Stimulated activated naive B cell treated with anti-CD40 and anti-IgM and Interleukin-4, amounts not matched to agents 10 μg/mL and 1 μg/mL and 100 μg/mL, for 72 hours (primary cell): ENCODE results near the gene NDUFA13.

Source experiments
- ATAC-seq, 2 donors: fragments of 150-1000 bp; cut with Tn5 transposase; replicated peaks; 2 replicates each; pipeline ENCODE4 v1.10.0; 2021; ENCODE audit warnings: moderate library complexity in 1 of 2
- DNase-seq: peaks from one replicate; pipeline ENCODE4 v3.0.0; 2021
- H3K27ac Mint-ChIP-seq: one replicate; pipeline ENCODE4 v1.8.0; 2022; ENCODE audit warnings: mild to moderate bottlenecking, mixed read lengths
- H3K27me3 Mint-ChIP-seq, 2 donors: one replicate each; pipeline ENCODE4 v1.8.0; 2022; ENCODE audit warnings: mixed read lengths in 2 of 2
- H3K36me3 Mint-ChIP-seq, 2 donors: one replicate each; pipeline ENCODE4 v1.8.0; 2022; ENCODE audit warnings: mixed read lengths in 2 of 2, mild to moderate bottlenecking in 1 of 2
- H3K4me1 Mint-ChIP-seq, 2 donors: one replicate each; pipeline ENCODE4 v1.8.0; 2022; ENCODE audit warnings: mixed read lengths in 2 of 2, mild to moderate bottlenecking in 1 of 2
- H3K4me3 Mint-ChIP-seq, 2 donors: one replicate each; pipeline ENCODE4 v1.8.0; 2022; ENCODE audit warnings: mild to moderate bottlenecking in 2 of 2, mixed read lengths in 2 of 2, moderate library complexity in 1 of 2
- H3K9me3 Mint-ChIP-seq, 2 donors: one replicate each; pipeline ENCODE4 v1.8.0; 2022; ENCODE audit warnings: mixed read lengths in 2 of 2, mild to moderate bottlenecking in 1 of 2

The NDUFA13 gene

DNA sequence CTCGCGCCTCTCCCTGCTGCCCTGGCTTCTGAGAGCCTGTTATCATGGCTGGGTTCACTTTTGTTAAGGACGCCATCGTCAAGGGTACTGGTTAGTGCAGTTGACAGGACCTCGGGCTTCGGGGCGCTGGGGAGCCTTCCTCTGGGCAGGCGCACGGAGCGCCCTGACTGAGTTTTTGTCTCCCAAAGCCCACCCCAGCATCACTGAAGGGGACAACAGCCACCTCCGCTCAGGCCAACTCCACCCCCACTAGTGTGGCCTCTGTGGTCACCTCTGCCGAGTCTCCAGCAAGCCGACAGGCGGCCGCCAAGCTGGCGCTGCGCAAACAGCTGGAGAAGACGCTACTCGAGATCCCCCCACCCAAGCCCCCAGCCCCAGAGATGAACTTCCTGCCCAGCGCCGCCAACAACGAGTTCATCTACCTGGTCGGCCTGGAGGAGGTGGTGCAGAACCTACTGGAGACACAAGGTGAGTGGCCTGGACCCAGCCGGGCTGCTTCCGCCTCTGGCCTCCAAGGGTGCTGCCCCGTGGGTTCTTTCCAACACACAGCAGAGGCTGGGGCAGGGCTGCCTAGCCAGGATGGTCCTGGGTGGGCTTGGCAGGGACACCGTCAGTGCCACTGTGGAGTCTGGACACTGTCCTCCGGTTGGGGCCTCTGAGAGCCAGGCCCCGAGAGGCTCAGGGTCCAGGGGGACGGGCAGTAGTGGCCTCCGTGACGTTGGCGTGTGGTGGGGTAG lies 17.6 kb upstream of the NDUFA13 start:
- H3K4me1 Mint-ChIP-seq: peaks cover 2 to 6% of the 10 kb centered on the region in 2 donors
- no peak for DNase-seq
- H3K27ac Mint-ChIP-seq: peak overlapping the region; percentile 82
- no peak for ATAC-seq
- no peak overlapping the region for H3K4me3 Mint-ChIP-seq
- H3K9me3 Mint-ChIP-seq: no peaks in the 10 kb centered on the region
- H3K36me3 Mint-ChIP-seq: peaks cover 58% of the 10 kb centered on the region in 2 donors
- H3K27me3 Mint-ChIP-seq: no peaks in the 10 kb centered on the region

DNA sequence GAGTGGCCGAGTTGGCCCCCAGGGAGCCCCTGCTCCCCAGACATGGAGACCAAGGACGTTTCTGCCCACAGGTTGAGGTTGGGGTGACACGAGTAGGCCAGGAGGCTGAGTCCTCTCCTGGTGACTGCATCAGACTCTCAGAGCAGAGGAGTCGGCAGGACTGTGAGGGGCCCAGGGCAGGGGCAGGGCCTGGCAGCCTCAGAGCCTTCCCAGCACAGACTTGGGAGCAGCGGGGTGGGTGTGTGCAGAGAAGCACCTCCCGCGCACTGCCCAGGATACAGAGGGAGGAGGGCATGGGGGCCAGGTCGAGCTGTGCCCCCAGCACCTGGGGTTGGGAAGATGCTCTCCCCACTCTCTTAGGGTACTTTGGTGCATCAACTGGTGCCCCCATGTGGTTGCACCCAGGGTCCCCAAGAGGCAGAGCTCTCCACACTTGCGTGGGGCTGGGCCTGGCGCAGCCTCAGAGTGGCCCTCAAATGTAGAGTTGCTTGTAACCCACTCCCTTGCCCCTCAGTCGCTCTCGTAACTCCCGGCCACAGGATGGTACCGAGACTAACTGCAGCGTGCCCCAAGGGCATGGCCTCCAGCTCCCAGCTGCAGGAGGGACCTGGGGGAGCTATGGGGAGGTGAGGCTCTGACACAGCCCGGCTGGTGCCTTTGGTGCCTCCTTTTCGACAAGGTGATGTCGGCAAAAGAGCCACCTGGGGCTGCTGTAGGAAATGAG lies 16.6 kb upstream of the NDUFA13 start:
- Mint-ChIP-seq H3K36me3 (peaks cover 54 to 60% of the 10 kb centered on the region in 2 donors), H3K27me3 (no peaks in the 10 kb centered on the region), H3K27ac (peak overlapping the region; percentile 82), H3K9me3 (no peaks in the 10 kb centered on the region), H3K4me3 (no peak overlapping the region), H3K4me1 (peaks cover 2 to 6% of the 10 kb centered on the region in 2 donors)
- ATAC-seq: no peak
- no peak for DNase-seq

GRCh38 chr19:19500975-19501644 lies 14.9 kb upstream of the NDUFA13 start:
- peaks cover 54 to 59% of the 10 kb centered on the region in 2 donors for H3K36me3 Mint-ChIP-seq
- DNase-seq (no peak), ATAC-seq (no peak)
- H3K9me3 Mint-ChIP-seq: no peaks in the 10 kb centered on the region
- no peak overlapping the region for H3K4me3 Mint-ChIP-seq
- no peaks in the 10 kb centered on the region for H3K27me3 Mint-ChIP-seq
- H3K4me1 Mint-ChIP-seq: no peaks in the 10 kb centered on the region
- peak overlapping the region; percentile 59 for H3K27ac Mint-ChIP-seq

DNA sequence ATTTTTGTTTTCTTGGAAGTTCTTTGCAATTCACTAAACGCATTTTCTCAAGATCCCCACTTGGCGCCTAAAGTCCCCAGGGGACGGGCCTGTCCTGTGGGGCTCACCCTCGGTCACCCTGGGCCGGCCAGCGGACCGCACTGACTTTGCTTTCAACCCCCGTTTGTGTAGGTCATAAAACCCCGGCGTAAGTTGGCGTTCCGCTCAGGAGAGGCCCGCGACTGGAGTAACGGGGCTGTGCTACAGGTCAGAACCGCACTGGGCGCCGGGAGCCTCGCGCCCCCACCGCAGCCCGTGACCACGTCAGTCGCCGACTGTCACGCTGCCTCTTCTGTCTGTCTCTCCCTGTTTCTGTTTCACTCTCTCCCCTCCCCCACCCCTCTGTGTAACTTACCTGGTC lies 14.2 kb upstream of the NDUFA13 start:
- ATAC-seq: no peak
- H3K9me3 Mint-ChIP-seq: no peaks in the 10 kb centered on the region
- no peaks in the 10 kb centered on the region for H3K4me1 Mint-ChIP-seq
- peaks cover 53 to 60% of the 10 kb centered on the region in 2 donors for H3K36me3 Mint-ChIP-seq
- H3K4me3 Mint-ChIP-seq: no peak overlapping the region
- DNase-seq: no peak
- peak overlapping the region; percentile 69 for H3K27ac Mint-ChIP-seq
- H3K27me3 Mint-ChIP-seq: no peaks in the 10 kb centered on the region

- H3K4me1 Mint-ChIP-seq: no peaks in the 10 kb centered on the region
- H3K9me3 Mint-ChIP-seq: no peaks in the 10 kb centered on the region
- ATAC-seq (no peak), DNase-seq (no peak)
- H3K36me3 Mint-ChIP-seq: peaks cover 53 to 59% of the 10 kb centered on the region in 2 donors
- H3K27me3 Mint-ChIP-seq: no peaks in the 10 kb centered on the region
- H3K4me3 Mint-ChIP-seq: no peak overlapping the region
- peak overlapping the region; percentile 69 for H3K27ac Mint-ChIP-seq
Observed at GRCh38 chr19:19502281-19502680, 13.7 kb upstream of the NDUFA13 start.

- H3K4me3 Mint-ChIP-seq: no peak overlapping the region
- H3K27ac Mint-ChIP-seq: peak overlapping the region; percentile 33
- H3K9me3 Mint-ChIP-seq: no peaks in the 10 kb centered on the region
- H3K27me3 Mint-ChIP-seq: no peaks in the 10 kb centered on the region
- H3K4me1 Mint-ChIP-seq: no peaks in the 10 kb centered on the region
- ATAC-seq: no peak
- peaks cover 57 to 64% of the 10 kb centered on the region in 2 donors for H3K36me3 Mint-ChIP-seq
- no peak for DNase-seq
Observed at GRCh38 chr19:19502808-19503602, 13.0 kb upstream of the NDUFA13 start.

DNA sequence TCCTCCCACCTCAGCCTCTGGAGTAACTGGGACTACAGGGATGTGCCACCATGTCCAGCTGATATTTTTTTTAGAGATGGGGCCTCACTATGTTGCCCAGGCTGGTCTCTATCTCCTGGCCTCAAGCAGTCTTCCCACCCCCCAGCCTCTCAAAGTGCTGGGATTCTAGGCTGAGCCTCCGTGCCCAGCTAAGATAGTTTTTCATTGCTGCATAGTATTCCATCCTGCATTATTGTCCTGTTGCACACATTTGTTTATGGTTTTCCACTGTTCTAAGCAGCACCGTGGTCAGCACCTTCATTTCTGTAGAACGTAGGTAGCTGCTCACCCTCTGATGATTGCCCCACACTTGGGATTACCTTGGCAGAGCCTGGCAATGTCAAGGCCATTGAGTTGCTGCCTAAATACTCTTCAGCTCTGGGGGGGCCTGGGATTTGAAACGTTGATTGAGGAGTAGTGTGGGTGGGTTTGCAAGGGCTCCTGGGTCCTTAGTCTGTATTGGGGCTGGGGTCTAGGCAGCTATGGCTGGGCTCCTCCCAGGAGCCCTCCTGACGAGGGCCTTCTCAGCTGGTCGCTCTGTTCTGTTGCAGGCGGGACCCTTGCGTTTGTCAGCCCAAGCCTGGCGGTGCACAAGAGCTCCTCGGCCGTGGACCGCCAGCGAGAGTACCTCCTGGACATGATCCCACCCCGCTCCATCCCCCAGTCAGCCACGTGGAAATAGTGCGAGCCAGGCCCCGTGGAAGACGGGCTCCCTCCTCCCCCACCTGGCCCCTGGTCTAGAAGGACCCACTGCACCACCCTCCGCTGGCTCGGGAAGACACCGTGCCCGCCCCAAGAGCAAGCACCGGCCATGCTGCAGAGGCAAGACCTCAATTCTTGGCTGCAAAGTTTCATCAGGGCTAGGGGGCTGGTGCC lies 11.0 kb upstream of the NDUFA13 start:
- ATAC-seq (no peak), DNase-seq (no peak)
- peaks cover 49 to 58% of the 10 kb centered on the region in 2 donors for H3K36me3 Mint-ChIP-seq
- no peaks in the 10 kb centered on the region for H3K4me1 Mint-ChIP-seq
- no peak overlapping the region for H3K4me3 Mint-ChIP-seq
- no peaks in the 10 kb centered on the region for H3K27me3 Mint-ChIP-seq
- H3K27ac Mint-ChIP-seq: no peak overlapping the region
- no peaks in the 10 kb centered on the region for H3K9me3 Mint-ChIP-seq

DNA sequence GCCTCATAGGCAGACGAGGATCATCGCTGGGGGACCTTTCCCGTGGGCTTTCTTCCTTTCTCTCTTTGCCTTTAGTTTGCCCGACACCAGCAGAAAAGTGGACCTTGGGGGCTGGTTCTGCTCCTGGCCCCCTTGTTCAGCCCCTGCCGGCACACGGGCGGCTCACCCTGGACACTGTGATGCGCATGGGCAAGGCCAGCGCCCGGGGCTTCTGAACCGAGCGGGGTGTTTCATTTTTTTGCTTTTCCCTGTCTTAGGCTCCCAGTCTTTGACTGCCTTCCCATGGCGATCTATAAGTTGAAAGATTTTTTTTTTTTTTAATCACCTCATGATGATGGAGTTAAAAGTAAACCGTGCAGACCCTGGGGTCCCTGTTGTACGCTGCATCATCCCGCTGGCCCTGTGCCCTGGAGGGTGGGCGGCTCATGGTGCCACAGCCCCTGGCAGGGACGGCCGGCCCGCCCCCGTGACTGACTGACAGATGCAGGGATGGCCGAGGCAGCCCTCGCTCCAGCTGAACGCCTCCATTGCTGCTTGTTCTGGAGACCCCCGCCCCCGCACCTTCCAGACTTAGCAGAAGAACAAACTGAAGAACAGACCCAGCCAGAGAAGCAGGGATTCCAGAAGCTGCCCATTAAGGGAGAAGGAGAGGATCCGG lies 10.2 kb upstream of the NDUFA13 start:
- Mint-ChIP-seq H3K27ac (peak overlapping the region; percentile 37), H3K27me3 (no peaks in the 10 kb centered on the region), H3K9me3 (no peaks in the 10 kb centered on the region), H3K4me1 (peaks cover 0 to 2% of the 10 kb centered on the region in 2 donors), H3K4me3 (no peak overlapping the region), H3K36me3 (peaks cover 48 to 57% of the 10 kb centered on the region in 2 donors)
- no peak for DNase-seq
- no peak for ATAC-seq

DNA sequence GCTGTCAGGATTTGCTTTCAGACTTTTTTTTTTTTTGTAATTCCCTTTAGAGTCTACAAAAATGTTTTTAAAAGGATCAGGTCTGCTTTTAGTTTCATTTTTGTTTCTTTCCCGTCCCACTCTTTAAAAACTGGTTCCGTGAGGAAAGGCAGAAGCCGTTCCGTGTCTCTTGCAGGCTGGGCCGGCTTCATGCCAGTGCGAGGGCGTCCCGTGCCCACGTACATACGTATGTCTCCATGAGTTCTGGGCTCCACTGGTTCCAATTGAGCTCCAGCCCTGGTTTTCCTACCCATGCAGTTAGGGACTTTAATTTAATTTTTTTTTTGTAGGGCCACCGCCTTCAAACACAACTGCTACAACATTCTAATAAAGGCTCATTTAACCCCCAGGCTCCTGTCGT lies 9.4 kb upstream of the NDUFA13 start:
- H3K27me3 Mint-ChIP-seq: no peaks in the 10 kb centered on the region
- no peak overlapping the region for H3K27ac Mint-ChIP-seq
- DNase-seq: no peak
- H3K9me3 Mint-ChIP-seq: no peaks in the 10 kb centered on the region
- peaks cover 0 to 2% of the 10 kb centered on the region in 2 donors for H3K4me1 Mint-ChIP-seq
- H3K36me3 Mint-ChIP-seq: peaks cover 45 to 53% of the 10 kb centered on the region in 2 donors
- no peak for ATAC-seq
- H3K4me3 Mint-ChIP-seq: no peak overlapping the region

GRCh38 chr19:19507354-19507753 lies 8.7 kb upstream of the NDUFA13 start:
- Mint-ChIP-seq H3K9me3 (no peaks in the 10 kb centered on the region), H3K27ac (peak overlapping the region; percentile 42), H3K27me3 (no peaks in the 10 kb centered on the region), H3K4me3 (no peak overlapping the region), H3K36me3 (peaks cover 40 to 47% of the 10 kb centered on the region in 2 donors), H3K4me1 (peaks cover 0 to 3% of the 10 kb centered on the region in 2 donors)
- ATAC-seq (no peak), DNase-seq (no peak)

GRCh38 chr19:19508217-19508616 lies 7.8 kb upstream of the NDUFA13 start:
- peaks cover 0 to 3% of the 10 kb centered on the region in 2 donors for H3K4me1 Mint-ChIP-seq
- peaks cover 31 to 40% of the 10 kb centered on the region in 2 donors for H3K36me3 Mint-ChIP-seq
- no peaks in the 10 kb centered on the region for H3K27me3 Mint-ChIP-seq
- DNase-seq: no peak
- H3K27ac Mint-ChIP-seq: no peak overlapping the region
- no peaks in the 10 kb centered on the region for H3K9me3 Mint-ChIP-seq
- H3K4me3 Mint-ChIP-seq: no peak overlapping the region
- ATAC-seq: peak in 1 of 2 donors; percentile 16

DNA sequence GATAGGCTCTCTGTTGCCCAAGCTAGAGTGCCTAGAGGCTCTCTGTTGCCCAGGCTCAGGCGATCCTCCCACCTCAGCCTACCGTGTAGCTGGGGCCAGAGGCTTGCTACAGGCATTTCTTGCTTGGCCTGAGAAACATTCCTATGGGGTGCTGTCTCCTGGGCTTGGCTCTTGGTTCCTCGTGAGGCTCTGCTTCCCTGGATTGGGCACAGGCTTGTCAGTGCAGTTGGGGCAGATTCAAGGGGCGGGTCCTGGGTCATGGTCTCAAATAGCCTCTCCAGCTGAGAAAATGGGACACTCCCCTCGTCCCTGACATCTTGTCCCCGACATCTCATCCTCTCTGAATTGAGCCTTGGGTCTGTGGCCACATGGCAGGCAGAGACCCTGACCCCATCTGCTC lies 5.6 kb upstream of the NDUFA13 start:
- H3K36me3 Mint-ChIP-seq: peaks cover 27 to 31% of the 10 kb centered on the region in 2 donors
- H3K4me3 Mint-ChIP-seq: no peak overlapping the region
- peak overlapping the region; percentile 20 for H3K27ac Mint-ChIP-seq
- peaks cover 3 to 6% of the 10 kb centered on the region in 2 donors for H3K4me1 Mint-ChIP-seq
- DNase-seq (no peak), ATAC-seq (peak; percentile 16 to 19)
- no peaks in the 10 kb centered on the region for H3K27me3 Mint-ChIP-seq
- H3K9me3 Mint-ChIP-seq: no peaks in the 10 kb centered on the region

DNA sequence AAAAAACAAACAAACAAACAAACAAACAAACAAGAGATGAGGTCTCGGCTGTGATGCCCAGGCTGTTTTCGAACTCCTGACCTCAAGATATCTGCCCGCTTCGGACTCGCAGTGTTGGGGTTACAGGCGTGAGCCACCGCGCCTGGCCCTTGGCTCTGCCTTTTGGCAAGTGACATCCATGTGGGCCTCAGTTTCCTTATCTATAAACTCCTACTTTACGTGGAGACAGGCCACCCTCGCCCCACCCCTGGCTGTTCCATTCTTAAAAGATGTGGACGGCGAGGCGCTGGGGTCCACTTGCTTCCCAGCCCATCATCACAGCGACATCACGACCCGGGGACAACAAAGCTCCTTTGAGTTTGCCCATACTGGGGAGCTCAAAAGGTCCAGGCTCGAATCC lies 2.3 kb upstream of the NDUFA13 start:
- no peak overlapping the region for H3K4me3 Mint-ChIP-seq

More for the DNA sequence above, 2.3 kb upstream of the NDUFA13 start:
- Mint-ChIP-seq H3K4me1 (peaks cover 3 to 21% of the 10 kb centered on the region in 2 donors), H3K36me3 (peaks cover 8 to 9% of the 10 kb centered on the region in 2 donors), H3K27me3 (no peaks in the 10 kb centered on the region), H3K9me3 (no peaks in the 10 kb centered on the region), H3K27ac (peak overlapping the region; percentile 83)
- ATAC-seq: no peak
- no peak for DNase-seq
